Measurements from ENCODE around the gene CHMP2A. TPM values are rescaled to one million over a fixed set of nuclear protein-coding genes. Genes with fewer than 3 reads are reported as not detected.
A peak's percentile ranks its signal among the peaks of the same experiment; 100 is the strongest.

CHMP2A gene
- total and polyA plus RNA-seq, 4 donors, result 58.0 to 107 (median 83.3) TPM

DNA sequence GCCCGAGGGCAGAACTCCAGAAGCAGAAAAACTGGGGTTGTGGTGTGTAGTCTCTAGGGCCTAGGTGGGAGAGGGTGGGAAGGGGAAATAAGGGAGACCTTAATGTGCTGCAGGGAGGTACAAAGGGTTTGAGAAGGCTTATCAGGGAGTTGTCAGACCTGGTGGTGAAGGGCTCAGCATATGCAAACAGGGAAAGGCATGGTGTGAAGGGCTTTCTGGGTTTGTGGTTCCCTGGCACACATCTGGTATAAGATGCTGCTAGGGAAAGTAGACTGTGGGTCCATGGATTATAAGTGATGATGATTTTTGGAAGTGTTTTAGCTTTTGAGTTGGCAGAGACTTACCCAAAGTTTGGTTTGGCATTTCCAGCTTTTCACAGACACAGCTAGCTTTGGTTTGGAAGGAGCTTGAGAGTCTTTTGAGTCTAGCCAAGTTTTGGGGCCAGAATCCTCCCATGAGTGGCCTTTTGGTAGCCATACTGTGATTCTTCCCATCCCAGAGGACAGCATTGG, 8.8 kb downstream of the CHMP2A start (continued):
- TF ChIP-seq CTCF (IDR thresholded peaks at IDR 0.05; ENCODE audit: low read depth, low read length, missing input control) (no peak), RXRA (IDR thresholded peaks at IDR 0.05) (no peak), NR2F2 (IDR thresholded peaks at IDR 0.05) (no peak), EGR1 (IDR thresholded peaks at IDR 0.05; ENCODE audit: low read depth in 2 of 2) (no peak), FOXA1 (IDR thresholded peaks at IDR 0.05) (no peak), SP1 (IDR thresholded peaks at IDR 0.05) (no peak), RAD21 (IDR thresholded peaks at IDR 0.05) (no peak), GABPA (IDR thresholded peaks at IDR 0.05 in 1 of 2, conservative IDR thresholded peaks at IDR 0.05 in 1 of 2) (no peak), HNF4A (conservative IDR thresholded peaks at IDR 0.05) (no peak), YY1 (IDR thresholded peaks at IDR 0.05) (no peak)
- TF ChIP-seq, protein P1, sequence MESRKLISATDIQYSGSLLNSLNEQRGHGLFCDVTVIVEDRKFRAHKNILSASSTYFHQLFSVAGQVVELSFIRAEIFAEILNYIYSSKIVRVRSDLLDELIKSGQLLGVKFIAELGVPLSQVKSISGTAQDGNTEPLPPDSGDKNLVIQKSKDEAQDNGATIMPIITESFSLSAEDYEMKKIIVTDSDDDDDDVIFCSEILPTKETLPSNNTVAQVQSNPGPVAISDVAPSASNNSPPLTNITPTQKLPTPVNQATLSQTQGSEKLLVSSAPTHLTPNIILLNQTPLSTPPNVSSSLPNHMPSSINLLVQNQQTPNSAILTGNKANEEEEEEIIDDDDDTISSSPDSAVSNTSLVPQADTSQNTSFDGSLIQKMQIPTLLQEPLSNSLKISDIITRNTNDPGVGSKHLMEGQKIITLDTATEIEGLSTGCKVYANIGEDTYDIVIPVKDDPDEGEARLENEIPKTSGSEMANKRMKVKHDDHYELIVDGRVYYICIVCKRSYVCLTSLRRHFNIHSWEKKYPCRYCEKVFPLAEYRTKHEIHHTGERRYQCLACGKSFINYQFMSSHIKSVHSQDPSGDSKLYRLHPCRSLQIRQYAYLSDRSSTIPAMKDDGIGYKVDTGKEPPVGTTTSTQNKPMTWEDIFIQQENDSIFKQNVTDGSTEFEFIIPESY (IDR thresholded peaks at IDR 0.05), result no peak

DNA sequence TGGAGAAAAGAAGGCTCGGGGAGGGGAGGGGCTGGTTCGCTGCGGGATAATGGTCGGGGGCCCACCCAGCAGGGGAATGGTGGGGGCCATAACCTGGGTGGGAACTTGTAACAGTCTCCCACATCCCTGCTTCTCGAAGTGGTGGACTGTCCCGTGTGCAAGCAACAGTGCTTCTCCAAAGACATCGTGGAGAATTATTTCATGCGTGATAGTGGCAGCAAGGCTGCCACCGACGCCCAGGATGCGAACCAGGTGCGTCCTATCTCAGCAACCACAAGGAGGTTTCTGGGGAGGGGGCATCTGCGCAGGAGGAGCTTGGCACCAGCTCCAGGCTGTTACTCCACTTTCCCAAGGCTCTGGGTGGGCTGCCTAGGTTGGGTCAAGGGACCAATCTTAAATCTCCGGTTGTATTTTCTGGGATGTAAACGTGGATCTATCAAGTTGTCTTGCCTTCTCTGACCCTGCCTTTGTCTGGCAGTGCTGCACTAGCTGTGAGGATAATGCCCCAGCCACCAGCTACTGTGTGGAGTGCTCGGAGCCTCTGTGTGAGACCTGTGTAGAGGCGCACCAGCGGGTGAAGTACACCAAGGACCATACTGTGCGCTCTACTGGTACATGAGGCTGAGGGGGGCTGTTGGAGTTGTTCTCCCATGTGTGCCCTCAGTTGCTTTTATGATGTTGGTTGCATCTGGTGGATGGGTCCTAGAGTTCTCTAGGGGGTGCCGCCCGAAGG, 9.5 kb downstream of the CHMP2A start:
- peak overlapping the region; percentile 41 to 83 for H3K9ac ChIP-seq (ENCODE audit: low read depth in 1 of 2, low read length in 2 of 2)
- peaks cover 11 to 27% (median 20%) of the 10 kb centered on the region in 4 donors for H3K4me1 ChIP-seq (ENCODE audit: control insufficient read depth in 4 of 4, insufficient read depth in 4 of 4, low read length in 3 of 4)
- 14% methylated on average over 21 of the region's 21 CpGs for WGBS
- peak overlapping the region; percentile 79 to 92 (median 85) for H3K4me3 ChIP-seq (ENCODE audit: low read depth in 1 of 3, low read length in 3 of 3)
- H3K9me3 ChIP-seq (ENCODE audit: control insufficient read depth in 4 of 4, low read length in 3 of 4), result no peaks in the 10 kb centered on the region
- no peak for TF ChIP-seq FOXA2 (IDR thresholded peaks at IDR 0.05)
- no peaks in the 10 kb centered on the region for H3K27me3 ChIP-seq (ENCODE audit: control insufficient read depth in 4 of 4, insufficient read depth in 4 of 4, low read length in 3 of 4)
- peaks cover 24 to 35% (median 30%) of the 10 kb centered on the region in 4 donors for H3K36me3 ChIP-seq (ENCODE audit: control insufficient read depth in 4 of 4, insufficient read depth in 3 of 4, low read depth in 1 of 4, low read length in 3 of 4)
- H3K27ac ChIP-seq (ENCODE audit: low read depth in 1 of 2, low read length in 2 of 2), result peak overlapping the region in 1 of 2 donors; percentile 54
- no peak for DNase-seq (ENCODE audit: low spot score)

GRCh38 chr19:58544591-58545285, 10.2 kb downstream of the CHMP2A start:
- no peak for TF ChIP-seq ATF3 (IDR thresholded peaks at IDR 0.05)
- TF ChIP-seq HNF4A (conservative IDR thresholded peaks at IDR 0.05), result no peak
- TF ChIP-seq, protein P2, sequence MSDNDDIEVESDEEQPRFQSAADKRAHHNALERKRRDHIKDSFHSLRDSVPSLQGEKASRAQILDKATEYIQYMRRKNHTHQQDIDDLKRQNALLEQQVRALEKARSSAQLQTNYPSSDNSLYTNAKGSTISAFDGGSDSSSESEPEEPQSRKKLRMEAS (IDR thresholded peaks at IDR 0.05), result no peak
- no peak for TF ChIP-seq EGR1 (IDR thresholded peaks at IDR 0.05; ENCODE audit: low read depth in 2 of 2)
- TF ChIP-seq HNF4G (IDR thresholded peaks at IDR 0.05), result no peak
- no peak for TF ChIP-seq CTCF (IDR thresholded peaks at IDR 0.05; ENCODE audit: low read depth, low read length, missing input control)
- TF ChIP-seq REST (IDR thresholded peaks at IDR 0.05), result no peak
- TF ChIP-seq RXRA (IDR thresholded peaks at IDR 0.05), result no peak
- TF ChIP-seq JUND (IDR thresholded peaks at IDR 0.05), result no peak
- TF ChIP-seq NR2F2 (IDR thresholded peaks at IDR 0.05), result no peak
- peak overlapping the region; percentile 79 to 92 (median 85) for H3K4me3 ChIP-seq (ENCODE audit: low read depth in 1 of 3, low read length in 3 of 3)
- H3K9ac ChIP-seq (ENCODE audit: low read depth in 1 of 2, low read length in 2 of 2), result peak overlapping the region; percentile 41 to 83
- H3K27me3 ChIP-seq (ENCODE audit: control insufficient read depth in 4 of 4, insufficient read depth in 4 of 4, low read length in 3 of 4), result no peaks in the 10 kb centered on the region
- peaks cover 11 to 27% (median 20%) of the 10 kb centered on the region in 4 donors for H3K4me1 ChIP-seq (ENCODE audit: control insufficient read depth in 4 of 4, insufficient read depth in 4 of 4, low read length in 3 of 4)
- H3K36me3 ChIP-seq (ENCODE audit: control insufficient read depth in 4 of 4, insufficient read depth in 3 of 4, low read depth in 1 of 4, low read length in 3 of 4), result peaks cover 23 to 27% (median 26%) of the 10 kb centered on the region in 4 donors
- DNase-seq (ENCODE audit: low spot score), result no peak
- under 1% methylated on average over 92 of the region's 92 CpGs for WGBS
- H3K9me3 ChIP-seq (ENCODE audit: control insufficient read depth in 4 of 4, low read length in 3 of 4), result no peaks in the 10 kb centered on the region
- H3K27ac ChIP-seq (ENCODE audit: low read depth in 1 of 2, low read length in 2 of 2), result peak overlapping the region; percentile 91 to 99
